Astrocyte (in vitro differentiated cells and primary cell): ENCODE measurements around the gene UGT1A4. TPM values are rescaled to one million over a fixed set of nuclear protein-coding genes. Genes with fewer than 3 reads are reported as not detected.

ENCODE experiments used
- DNase-seq: peaks from one replicate; pipeline ENCODE4 v3.0.0-alpha.2; 2010; ENCODE audit warnings: low read depth
- FAIRE-seq: peaks from 2 replicates; lab custom pipeline; 2011; peaks lifted over from hg19 to GRCh38; lab: Jason Lieb, UNC
- H2AFZ ChIP-seq: 2 replicates; pipeline ENCODE4 v1.6.0; 2012; ENCODE audit warnings: low read depth, low read length, inconsistent platforms
- H3K27ac ChIP-seq: 2 replicates; pipeline ENCODE4 v1.5.1; 2011; ENCODE audit warnings: low read depth, low read length, inconsistent platforms
- H3K27me3 ChIP-seq: 2 replicates; pipeline ENCODE4 v1.6.0; 2011; ENCODE audit warnings: low read length, inconsistent platforms; ENCODE audit not compliant: insufficient read depth
- H3K36me3 ChIP-seq: 2 replicates; pipeline ENCODE4 v1.5.1; 2011; ENCODE audit warnings: low read length, inconsistent platforms; ENCODE audit not compliant: insufficient read depth
- H3K4me1 ChIP-seq: 2 replicates; pipeline ENCODE4 v1.5.1; 2011; ENCODE audit warnings: low read length, inconsistent platforms; ENCODE audit not compliant: insufficient read depth
- H3K4me2 ChIP-seq: 2 replicates; pipeline ENCODE4 v1.6.0; 2012; ENCODE audit warnings: low read length, inconsistent platforms
- H3K4me3 ChIP-seq: 2 replicates; pipeline ENCODE4 v1.5.1; 2011; ENCODE audit warnings: low read depth, mild to moderate bottlenecking, low read length, inconsistent platforms; ENCODE audit not compliant: insufficient read depth
- H3K79me2 ChIP-seq: 2 replicates; pipeline ENCODE4 v1.6.0; 2012; ENCODE audit warnings: mild to moderate bottlenecking, low read length, inconsistent platforms; ENCODE audit not compliant: insufficient read depth
- H3K9ac ChIP-seq: 2 replicates; pipeline ENCODE4 v1.6.0; 2012; ENCODE audit warnings: mild to moderate bottlenecking, low read length, inconsistent platforms
- H3K9me3 ChIP-seq: 2 replicates; pipeline ENCODE4 v1.5.1; 2012; ENCODE audit warnings: low read depth, mild to moderate bottlenecking, low read length, inconsistent platforms; ENCODE audit not compliant: insufficient read depth
- H4K20me1 ChIP-seq: 2 replicates; pipeline ENCODE4 v1.6.0; 2012; ENCODE audit warnings: low read length, inconsistent platforms; ENCODE audit not compliant: insufficient read depth
- H3K27ac Mint-ChIP-seq: one replicate; pipeline ENCODE4 v1.8.0; 2021; ENCODE audit warnings: mild to moderate bottlenecking, mixed read lengths; ENCODE audit not compliant: unreplicated experiment
- H3K27me3 Mint-ChIP-seq: one replicate; pipeline ENCODE4 v1.8.0; 2021; ENCODE audit warnings: low read depth, mixed read lengths; ENCODE audit not compliant: unreplicated experiment
- H3K36me3 Mint-ChIP-seq: one replicate; pipeline ENCODE4 v1.8.0; 2021; ENCODE audit warnings: low read depth, mixed read lengths; ENCODE audit not compliant: unreplicated experiment
- H3K4me1 Mint-ChIP-seq: one replicate; pipeline ENCODE4 v1.8.0; 2021; ENCODE audit warnings: low read depth, mixed read lengths; ENCODE audit not compliant: unreplicated experiment
- H3K4me3 Mint-ChIP-seq: one replicate; pipeline ENCODE4 v1.8.0; 2021; ENCODE audit warnings: mild to moderate bottlenecking, moderate library complexity, mixed read lengths; ENCODE audit not compliant: unreplicated experiment
- H3K9me3 Mint-ChIP-seq: one replicate; pipeline ENCODE4 v1.8.0; 2021; ENCODE audit warnings: mild to moderate bottlenecking, mixed read lengths; ENCODE audit not compliant: unreplicated experiment
- EZH2 ChIP-seq: IDR thresholded peaks from 2 replicates; pipeline ENCODE4 v1.6.1; 2012; ENCODE audit warnings: mild to moderate bottlenecking, low read length, inconsistent platforms; ENCODE audit not compliant: insufficient read depth
- total RNA-seq: library from RNA; stranded (reverse); gene quantifications from 2 replicates; pipeline ENCODE4 v1.2.1, GENCODE V29; 2021
- TF ChIP-seq, protein P1 (sequence below): IDR thresholded peaks from 2 replicates; pipeline ENCODE4 v1.5.1; 2011; ENCODE audit warnings: low read depth, mild to moderate bottlenecking, inconsistent platforms, low read length, moderate library complexity; ENCODE audit not compliant: insufficient read depth

Gene UGT1A4
- total RNA-seq, 1 donor from 2014 or later = not detected

DNA sequence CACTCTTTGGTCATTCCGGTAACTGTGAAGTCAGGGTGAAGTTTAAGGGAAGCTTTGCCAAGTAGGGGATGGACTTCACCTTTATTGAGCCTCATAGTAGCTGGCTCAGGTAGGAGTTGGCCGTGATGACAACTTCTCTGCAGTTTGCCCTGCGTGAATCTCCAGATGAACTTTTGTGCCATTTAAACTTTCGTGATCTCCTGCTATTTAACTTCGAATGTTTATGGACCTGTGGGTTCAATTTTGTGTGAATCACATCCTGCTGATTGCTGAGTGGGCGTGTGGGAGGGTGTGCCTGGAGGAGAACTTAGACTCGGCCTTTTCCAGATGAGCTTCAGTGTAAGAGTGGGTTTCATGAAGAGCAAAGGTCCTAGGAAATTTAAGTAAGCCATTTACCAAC is 45.7 kb downstream of the UGT1A4 start:
- peak overlapping the region; percentile 66 for H3K4me2 ChIP-seq

DNA sequence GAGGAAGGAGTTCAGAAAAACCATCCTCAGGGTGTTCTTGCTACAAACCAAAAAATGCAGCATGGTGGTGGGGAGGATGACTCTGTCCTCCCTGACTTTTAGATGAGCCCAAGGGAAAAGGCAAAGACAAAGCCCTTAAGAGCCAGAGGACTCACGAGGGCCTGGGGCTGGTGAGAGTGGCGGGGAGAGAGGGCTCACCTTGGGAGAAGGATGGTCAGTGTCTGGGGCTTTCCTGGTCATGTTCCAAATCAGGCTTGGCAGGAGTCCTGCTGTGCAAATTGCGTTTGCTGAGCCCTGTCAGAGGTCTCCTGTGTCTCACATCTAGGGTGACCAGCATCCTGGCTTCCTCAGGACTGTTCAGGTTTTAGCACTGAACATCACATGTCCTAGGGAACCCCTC is 46.2 kb downstream of the UGT1A4 start:
- no peak overlapping the region for H3K9ac ChIP-seq
- no peak overlapping the region for H2AFZ ChIP-seq
- H3K27me3 ChIP-seq = no peaks in the 10 kb centered on the region
- H3K27ac Mint-ChIP-seq = no peak overlapping the region
- peaks cover 2% of the 10 kb centered on the region for H3K27me3 Mint-ChIP-seq
- H3K4me2 ChIP-seq = peak overlapping the region; percentile 66
- no peaks in the 10 kb centered on the region for H3K9me3 ChIP-seq
- H3K36me3 Mint-ChIP-seq = no peaks in the 10 kb centered on the region
- peaks cover 12% of the 10 kb centered on the region for H3K4me1 ChIP-seq
- no peaks in the 10 kb centered on the region for H3K36me3 ChIP-seq
- FAIRE-seq (no peak), DNase-seq (no peak)
- H3K9me3 Mint-ChIP-seq = no peaks in the 10 kb centered on the region
- H3K4me1 Mint-ChIP-seq = peaks cover 6% of the 10 kb centered on the region
- no peak overlapping the region for H3K4me3 Mint-ChIP-seq
- H3K27ac ChIP-seq = no peak overlapping the region
- H3K79me2 ChIP-seq = no peaks in the 10 kb centered on the region
- no peak overlapping the region for H3K4me3 ChIP-seq
- no peaks in the 10 kb centered on the region for H4K20me1 ChIP-seq
- TF ChIP-seq, protein P1, sequence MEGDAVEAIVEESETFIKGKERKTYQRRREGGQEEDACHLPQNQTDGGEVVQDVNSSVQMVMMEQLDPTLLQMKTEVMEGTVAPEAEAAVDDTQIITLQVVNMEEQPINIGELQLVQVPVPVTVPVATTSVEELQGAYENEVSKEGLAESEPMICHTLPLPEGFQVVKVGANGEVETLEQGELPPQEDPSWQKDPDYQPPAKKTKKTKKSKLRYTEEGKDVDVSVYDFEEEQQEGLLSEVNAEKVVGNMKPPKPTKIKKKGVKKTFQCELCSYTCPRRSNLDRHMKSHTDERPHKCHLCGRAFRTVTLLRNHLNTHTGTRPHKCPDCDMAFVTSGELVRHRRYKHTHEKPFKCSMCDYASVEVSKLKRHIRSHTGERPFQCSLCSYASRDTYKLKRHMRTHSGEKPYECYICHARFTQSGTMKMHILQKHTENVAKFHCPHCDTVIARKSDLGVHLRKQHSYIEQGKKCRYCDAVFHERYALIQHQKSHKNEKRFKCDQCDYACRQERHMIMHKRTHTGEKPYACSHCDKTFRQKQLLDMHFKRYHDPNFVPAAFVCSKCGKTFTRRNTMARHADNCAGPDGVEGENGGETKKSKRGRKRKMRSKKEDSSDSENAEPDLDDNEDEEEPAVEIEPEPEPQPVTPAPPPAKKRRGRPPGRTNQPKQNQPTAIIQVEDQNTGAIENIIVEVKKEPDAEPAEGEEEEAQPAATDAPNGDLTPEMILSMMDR = no peak
- no peak for TF ChIP-seq EZH2

More for the DNA sequence above, 45.7 kb downstream of the UGT1A4 start:
- no peaks in the 10 kb centered on the region for H3K36me3 ChIP-seq
- no peak overlapping the region for H3K4me3 ChIP-seq
- no peaks in the 10 kb centered on the region for H4K20me1 ChIP-seq
- H3K27ac ChIP-seq = no peak overlapping the region
- H3K4me1 ChIP-seq = peaks cover 12% of the 10 kb centered on the region
- DNase-seq (peak; percentile 78), FAIRE-seq (peak; percentile 63)
- no peaks in the 10 kb centered on the region for H3K36me3 Mint-ChIP-seq
- H3K9me3 ChIP-seq = no peaks in the 10 kb centered on the region
- H3K4me1 Mint-ChIP-seq = peaks cover 6% of the 10 kb centered on the region
- no peaks in the 10 kb centered on the region for H3K79me2 ChIP-seq
- no peaks in the 10 kb centered on the region for H3K27me3 ChIP-seq
- no peak overlapping the region for H3K4me3 Mint-ChIP-seq
- no peak overlapping the region for H3K27ac Mint-ChIP-seq
- H3K9ac ChIP-seq = no peak overlapping the region
- H3K27me3 Mint-ChIP-seq = peaks cover 2% of the 10 kb centered on the region
- H3K9me3 Mint-ChIP-seq = no peaks in the 10 kb centered on the region
- H2AFZ ChIP-seq = no peak overlapping the region
- TF ChIP-seq EZH2 = no peak
- TF ChIP-seq, protein P1 = no peak

DNA sequence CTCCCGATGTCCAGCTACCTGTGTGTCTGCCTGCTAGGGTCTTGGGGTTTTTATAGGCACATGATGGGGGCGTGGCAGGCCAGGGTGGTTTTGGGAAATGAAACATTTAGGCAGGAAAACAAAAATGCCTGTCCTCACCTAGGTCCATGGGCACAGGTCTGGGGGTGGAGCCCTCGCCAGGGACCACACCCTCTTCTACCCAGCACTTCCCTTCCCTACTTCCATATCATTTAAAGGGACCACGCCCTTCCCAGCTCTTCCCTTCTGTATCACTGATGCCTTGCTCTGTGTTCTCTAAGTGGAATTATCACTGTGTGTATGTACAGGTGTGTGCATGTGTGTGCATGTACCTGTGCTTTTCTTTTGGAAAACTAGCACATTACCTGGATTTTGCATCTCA is 47.9 kb downstream of the UGT1A4 start:
- H3K27me3 ChIP-seq = no peaks in the 10 kb centered on the region
- no peaks in the 10 kb centered on the region for H3K9me3 Mint-ChIP-seq
- H2AFZ ChIP-seq = no peak overlapping the region
- no peaks in the 10 kb centered on the region for H3K36me3 ChIP-seq
- no peak overlapping the region for H3K27ac ChIP-seq
- no peaks in the 10 kb centered on the region for H3K79me2 ChIP-seq
- peaks cover 2% of the 10 kb centered on the region for H3K27me3 Mint-ChIP-seq
- DNase-seq (no peak), FAIRE-seq (no peak)
- H3K4me3 ChIP-seq = no peak overlapping the region
- peaks cover 12% of the 10 kb centered on the region for H3K4me1 ChIP-seq
- H3K9ac ChIP-seq = no peak overlapping the region
- no peaks in the 10 kb centered on the region for H3K9me3 ChIP-seq
- H3K4me3 Mint-ChIP-seq = no peak overlapping the region
- H3K4me2 ChIP-seq = no peak overlapping the region
- TF ChIP-seq EZH2 = no peak
- H3K4me1 Mint-ChIP-seq = peaks cover 6% of the 10 kb centered on the region
- H3K27ac Mint-ChIP-seq = no peak overlapping the region
- no peaks in the 10 kb centered on the region for H4K20me1 ChIP-seq
- no peaks in the 10 kb centered on the region for H3K36me3 Mint-ChIP-seq
